AG09319 (cell line): ENCODE data around the gene CCDC6.

Experiments used
- DNase-seq: peaks from one replicate; pipeline ENCODE4 v3.0.0-alpha.2; 2010; ENCODE audit warnings: low read depth; ENCODE audit errors: extremely low read depth
- CTCF ChIP-seq: IDR thresholded peaks from 2 replicates; pipeline ENCODE4 v1.5.1; 2011; ENCODE audit warnings: low read depth, mild to moderate bottlenecking, inconsistent platforms, low read length, moderate library complexity

The CCDC6 gene

DNA sequence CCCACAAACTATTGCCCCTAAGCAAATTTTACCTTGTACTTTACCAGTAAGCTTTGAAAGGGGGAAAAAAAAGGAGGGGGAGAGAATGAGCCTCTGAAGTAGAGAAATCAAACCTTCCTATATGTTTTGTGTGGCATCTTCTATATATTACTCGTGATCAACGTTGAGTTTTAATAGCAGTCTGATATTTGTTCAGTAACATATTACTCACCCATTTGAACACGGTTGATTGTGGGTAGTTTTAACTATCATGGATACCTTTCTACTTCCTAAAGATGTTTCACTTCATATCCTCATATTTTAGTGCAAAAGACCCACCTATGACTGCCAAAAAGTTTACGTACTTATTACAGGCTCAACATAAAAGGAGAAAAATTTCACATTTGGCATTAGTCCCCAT is 54.5 kb downstream of the CCDC6 start:
- no peak for TF ChIP-seq CTCF
- no peak for DNase-seq

- no peak for DNase-seq
- no peak for TF ChIP-seq CTCF
Observed at GRCh38 chr10:59847888-59848287, 58.5 kb downstream of the CCDC6 start.

- DNase-seq, result no peak
Observed at GRCh38 chr10:59847326-59847725, 59.0 kb downstream of the CCDC6 start.

GRCh38 chr10:59844436-59844835 is 61.9 kb downstream of the CCDC6 start:
- no peak for TF ChIP-seq CTCF
- no peak for DNase-seq

More at GRCh38 chr10:59847326-59847725, 59.0 kb downstream of the CCDC6 start:
- TF ChIP-seq CTCF, result no peak

- no peak for TF ChIP-seq CTCF
- DNase-seq, result no peak
Observed at GRCh38 chr10:59843748-59844147, 62.6 kb downstream of the CCDC6 start.

DNA sequence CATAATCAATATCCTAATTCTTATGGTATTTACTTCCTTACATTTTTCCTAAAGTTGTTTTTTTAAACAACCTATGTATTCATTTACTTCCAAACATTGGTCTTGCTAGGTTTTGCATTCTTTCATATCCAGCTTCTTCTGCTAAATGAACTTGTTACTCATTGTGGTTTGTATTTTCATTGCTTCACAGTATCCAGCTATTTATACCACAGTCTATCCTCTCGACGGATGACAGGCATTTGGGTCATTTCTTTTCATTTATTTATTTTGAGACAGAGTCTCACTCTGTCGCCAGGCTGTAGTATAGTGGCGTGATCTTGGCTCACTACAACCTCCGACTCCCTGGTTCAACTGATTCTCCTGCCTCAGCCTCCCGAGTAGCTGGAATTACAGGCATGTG is 66.8 kb downstream of the CCDC6 start:
- TF ChIP-seq CTCF, result no peak
- DNase-seq, result no peak

DNA sequence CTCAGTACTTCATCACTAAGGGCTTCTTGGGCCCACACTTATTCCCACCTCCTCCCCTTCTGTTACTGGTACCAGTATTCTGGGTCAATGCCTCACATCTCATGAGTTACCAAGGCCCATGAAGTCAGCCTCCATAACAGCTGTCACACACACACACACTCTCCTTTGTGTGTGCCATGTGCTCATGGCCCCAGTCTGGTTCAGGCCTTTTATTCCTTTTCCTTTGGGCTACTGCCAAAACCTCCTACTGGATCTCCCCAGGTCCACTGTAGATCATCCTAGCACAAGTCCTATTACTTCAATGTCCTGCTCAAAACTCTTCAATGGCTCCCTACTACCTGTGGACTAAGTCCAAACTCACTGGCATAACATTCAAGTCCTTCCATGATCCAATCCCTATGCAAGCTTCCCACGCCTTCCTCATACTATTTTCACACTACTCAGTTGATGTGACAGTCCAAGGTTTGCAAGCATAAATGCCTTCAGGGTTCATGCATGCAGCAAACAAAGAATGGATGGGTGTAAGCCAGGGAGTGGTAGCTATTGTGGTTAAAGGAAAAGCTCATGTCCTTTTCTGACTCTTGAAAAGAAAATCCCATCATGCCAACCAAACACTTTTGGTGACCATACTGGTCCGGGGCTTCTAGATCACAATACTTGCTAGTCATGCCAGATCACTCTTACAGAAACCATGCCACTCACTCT is 68.1 kb downstream of the CCDC6 start:
- no peak for TF ChIP-seq CTCF
- DNase-seq, result no peak
